ENCODE data around the gene UBL4B. TPM values are rescaled to one million over a fixed set of nuclear protein-coding genes. Genes with fewer than 3 reads are reported as not detected.

The UBL4B gene
- total RNA-seq, 1 donor from 2014 or later: not detected

DNA sequence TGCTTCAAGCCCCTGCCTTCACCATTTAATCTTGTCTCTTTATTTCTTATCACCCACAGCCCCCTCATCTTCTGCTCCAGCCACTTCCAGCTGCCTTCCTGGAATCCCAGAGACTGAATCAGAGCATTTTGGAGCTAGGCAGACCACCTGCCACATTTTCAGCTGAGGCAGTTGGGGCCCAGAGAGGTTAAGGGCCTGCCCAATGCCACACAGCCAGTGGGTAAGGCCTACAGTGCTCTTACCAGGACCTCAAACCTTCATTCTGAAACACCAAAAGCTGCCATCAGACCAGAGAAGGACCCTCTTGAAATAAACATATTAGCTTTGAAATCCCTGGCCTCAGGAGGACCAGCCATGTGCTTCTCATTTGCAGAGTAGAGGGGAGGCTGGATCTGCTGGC, 20.4 kb downstream of the UBL4B start:
- TF ChIP-seq, protein P1, sequence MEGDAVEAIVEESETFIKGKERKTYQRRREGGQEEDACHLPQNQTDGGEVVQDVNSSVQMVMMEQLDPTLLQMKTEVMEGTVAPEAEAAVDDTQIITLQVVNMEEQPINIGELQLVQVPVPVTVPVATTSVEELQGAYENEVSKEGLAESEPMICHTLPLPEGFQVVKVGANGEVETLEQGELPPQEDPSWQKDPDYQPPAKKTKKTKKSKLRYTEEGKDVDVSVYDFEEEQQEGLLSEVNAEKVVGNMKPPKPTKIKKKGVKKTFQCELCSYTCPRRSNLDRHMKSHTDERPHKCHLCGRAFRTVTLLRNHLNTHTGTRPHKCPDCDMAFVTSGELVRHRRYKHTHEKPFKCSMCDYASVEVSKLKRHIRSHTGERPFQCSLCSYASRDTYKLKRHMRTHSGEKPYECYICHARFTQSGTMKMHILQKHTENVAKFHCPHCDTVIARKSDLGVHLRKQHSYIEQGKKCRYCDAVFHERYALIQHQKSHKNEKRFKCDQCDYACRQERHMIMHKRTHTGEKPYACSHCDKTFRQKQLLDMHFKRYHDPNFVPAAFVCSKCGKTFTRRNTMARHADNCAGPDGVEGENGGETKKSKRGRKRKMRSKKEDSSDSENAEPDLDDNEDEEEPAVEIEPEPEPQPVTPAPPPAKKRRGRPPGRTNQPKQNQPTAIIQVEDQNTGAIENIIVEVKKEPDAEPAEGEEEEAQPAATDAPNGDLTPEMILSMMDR (IDR thresholded peaks at IDR 0.05): no peak
- H3K4me1 ChIP-seq: peaks cover 5% of the 10 kb centered on the region
- H3K36me3 ChIP-seq: no peaks in the 10 kb centered on the region
- H3K27ac ChIP-seq: no peak overlapping the region
- no peak overlapping the region for H3K4me3 ChIP-seq
- H3K27me3 ChIP-seq (ENCODE audit: low read depth): peaks cover 44% of the 10 kb centered on the region
- DNase-seq (no peak), ATAC-seq (no peak)
- no peaks in the 10 kb centered on the region for H3K9me3 ChIP-seq
- intact Hi-C loops (cut with DNase I): no loop called here

DNA sequence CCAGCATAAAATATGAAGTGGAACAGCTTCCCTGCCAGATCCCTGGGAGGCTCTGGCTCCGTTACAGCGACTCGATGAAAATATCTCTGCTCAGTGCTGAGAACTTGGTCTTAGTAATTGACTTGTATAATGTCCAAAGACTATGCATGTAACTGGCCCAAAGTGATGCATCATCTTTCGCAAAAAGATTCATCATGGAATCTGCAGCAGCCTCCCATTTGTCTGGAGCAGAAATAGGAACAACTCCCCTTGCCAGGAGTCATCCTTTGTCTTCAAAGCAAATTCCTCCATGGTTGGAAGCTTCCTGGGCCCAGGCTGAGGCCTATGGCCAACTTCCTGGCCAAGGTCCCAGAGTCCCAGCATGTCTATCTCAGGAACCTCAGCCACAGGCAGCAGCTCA, 21.2 kb downstream of the UBL4B start:
- Histone ChIP-seq H3K36me3 (no peaks in the 10 kb centered on the region), H3K4me3 (no peak overlapping the region), H3K27me3 (ENCODE audit: low read depth) (peaks cover 49% of the 10 kb centered on the region), H3K9me3 (no peaks in the 10 kb centered on the region), H3K27ac (no peak overlapping the region), H3K4me1 (peaks cover 5% of the 10 kb centered on the region)
- intact Hi-C loops (cut with DNase I): no loop called here
- TF ChIP-seq, protein P1 (IDR thresholded peaks at IDR 0.05): no peak
- ATAC-seq (no peak), DNase-seq (no peak)

DNA sequence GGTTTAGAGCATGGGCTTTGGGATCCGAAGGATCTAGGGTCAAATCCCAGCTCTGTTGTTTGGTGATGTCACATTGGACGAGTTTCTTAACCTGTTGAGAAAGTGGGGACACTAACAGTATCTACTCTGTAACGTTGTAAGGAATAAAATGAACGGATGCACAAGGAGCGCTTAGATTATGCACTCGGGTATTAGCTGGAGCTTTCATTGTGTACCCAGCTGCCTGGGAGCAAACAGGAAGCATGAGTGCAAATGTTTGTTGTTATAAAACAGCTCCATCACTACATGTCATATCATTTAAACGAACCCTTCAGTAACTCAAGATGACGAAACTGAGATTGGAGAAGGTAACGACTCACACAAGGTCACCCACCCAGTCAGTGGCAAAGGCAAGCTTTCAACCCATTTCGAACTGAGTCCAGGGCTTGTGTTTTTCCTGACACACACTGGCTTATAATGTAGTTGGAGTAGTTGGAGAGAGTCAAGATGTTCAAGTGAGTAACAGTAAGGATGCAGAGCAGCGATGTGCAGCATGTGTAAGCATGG, 21.9 kb downstream of the UBL4B start:
- H3K27me3 ChIP-seq (ENCODE audit: low read depth): peaks cover 43% of the 10 kb centered on the region
- no peak overlapping the region for H3K27ac ChIP-seq
- intact Hi-C loops (cut with DNase I): no loop called here
- DNase-seq (no peak), ATAC-seq (no peak)
- peaks cover 5% of the 10 kb centered on the region for H3K4me1 ChIP-seq
- H3K36me3 ChIP-seq: no peaks in the 10 kb centered on the region
- TF ChIP-seq, protein P1 (IDR thresholded peaks at IDR 0.05): no peak
- no peak overlapping the region for H3K4me3 ChIP-seq
- no peaks in the 10 kb centered on the region for H3K9me3 ChIP-seq

DNA sequence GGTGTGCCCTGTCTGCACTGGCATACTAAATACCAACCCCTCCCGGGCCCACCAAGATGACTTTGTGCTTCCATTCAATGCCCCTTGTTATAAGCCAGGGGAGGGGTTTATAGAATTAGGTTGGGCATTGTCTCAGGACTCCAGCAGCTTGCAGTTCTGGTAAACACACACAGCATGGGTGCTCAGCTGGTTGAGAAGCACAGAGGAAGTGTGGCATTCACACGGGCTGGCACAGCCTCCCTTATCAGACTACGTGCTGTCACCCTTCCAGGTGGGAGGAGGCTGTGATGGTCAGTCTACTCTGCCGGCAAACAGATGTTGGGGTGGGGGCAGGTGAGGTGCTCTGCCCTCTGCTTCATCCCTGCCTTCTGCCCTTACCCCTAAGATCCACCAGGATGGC, 23.0 kb downstream of the UBL4B start:
- Histone ChIP-seq H3K27ac (no peak overlapping the region), H3K27me3 (ENCODE audit: low read depth) (peaks cover 36% of the 10 kb centered on the region), H3K4me3 (no peak overlapping the region), H3K9me3 (no peaks in the 10 kb centered on the region), H3K36me3 (no peaks in the 10 kb centered on the region), H3K4me1 (peaks cover under 1% of the 10 kb centered on the region)
- no peak for ATAC-seq
- intact Hi-C loops (cut with DNase I): no loop called here
- DNase-seq: no peak
- TF ChIP-seq, protein P1 (IDR thresholded peaks at IDR 0.05): no peak

DNA sequence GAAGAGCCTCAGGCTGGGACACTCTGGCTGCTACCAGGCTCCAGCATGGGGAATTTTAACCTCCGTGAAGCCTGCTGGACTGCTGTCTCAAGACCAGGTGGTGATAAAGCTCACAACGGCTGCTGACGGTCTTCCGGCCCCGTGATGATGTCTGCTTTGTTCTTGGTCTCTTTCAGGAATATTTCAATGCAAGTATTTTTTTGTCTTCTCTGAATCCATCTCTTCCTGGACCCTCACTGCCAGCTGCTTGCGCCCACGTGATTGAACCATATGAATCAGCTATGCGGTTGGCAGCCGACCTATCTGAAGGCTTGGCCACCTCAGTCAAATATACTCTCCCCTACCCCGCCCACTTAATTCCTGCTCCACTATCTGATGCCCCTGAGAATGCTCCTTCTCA, 23.4 kb downstream of the UBL4B start:
- no peaks in the 10 kb centered on the region for H3K9me3 ChIP-seq
- H3K27ac ChIP-seq: no peak overlapping the region
- no peak overlapping the region for H3K4me3 ChIP-seq
- intact Hi-C loops (cut with DNase I): no loop called here
- no peak for ATAC-seq
- H3K27me3 ChIP-seq (ENCODE audit: low read depth): peaks cover 36% of the 10 kb centered on the region
- TF ChIP-seq, protein P1 (IDR thresholded peaks at IDR 0.05): no peak
- no peaks in the 10 kb centered on the region for H3K4me1 ChIP-seq
- DNase-seq: no peak
- H3K36me3 ChIP-seq: no peaks in the 10 kb centered on the region

DNA sequence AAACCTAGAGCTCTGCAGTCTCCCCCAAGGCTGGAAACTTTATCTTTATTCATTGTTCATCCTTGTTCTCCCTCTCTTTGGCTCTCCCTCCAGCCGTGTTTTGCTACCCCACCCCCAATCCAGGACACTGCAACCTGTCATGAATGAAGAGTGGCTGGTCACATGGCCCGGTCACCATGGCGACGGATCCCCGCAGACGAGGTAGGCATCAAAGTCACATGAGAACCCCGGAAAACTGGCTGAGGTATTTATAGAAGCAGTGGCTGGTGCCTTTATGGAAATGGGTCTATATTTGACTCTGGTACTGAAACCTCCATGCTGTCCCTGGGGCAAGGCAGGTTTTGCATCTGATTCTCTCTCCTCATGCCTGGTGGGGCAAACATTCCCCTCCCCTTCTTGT, 24.7 kb downstream of the UBL4B start:
- ATAC-seq: no peak
- no peaks in the 10 kb centered on the region for H3K36me3 ChIP-seq
- intact Hi-C loops (cut with DNase I): no loop called here
- DNase-seq: no peak
- no peaks in the 10 kb centered on the region for H3K9me3 ChIP-seq
- H3K4me1 ChIP-seq: no peaks in the 10 kb centered on the region
- TF ChIP-seq, protein P1 (IDR thresholded peaks at IDR 0.05): no peak
- no peak overlapping the region for H3K4me3 ChIP-seq
- peaks cover 37% of the 10 kb centered on the region for H3K27me3 ChIP-seq (ENCODE audit: low read depth)
- H3K27ac ChIP-seq: no peak overlapping the region
